ENCODE data around the gene FTO.
"Not testable (repeated sequence)": the region's sequence is repeated elsewhere in the genome, so short reads cannot be mapped to it uniquely, and the experiment has no call there.

Gene FTO

GRCh38 chr16:53832896-53833544, 129.1 kb downstream of the FTO start:
- DNase-seq = no peak

DNA sequence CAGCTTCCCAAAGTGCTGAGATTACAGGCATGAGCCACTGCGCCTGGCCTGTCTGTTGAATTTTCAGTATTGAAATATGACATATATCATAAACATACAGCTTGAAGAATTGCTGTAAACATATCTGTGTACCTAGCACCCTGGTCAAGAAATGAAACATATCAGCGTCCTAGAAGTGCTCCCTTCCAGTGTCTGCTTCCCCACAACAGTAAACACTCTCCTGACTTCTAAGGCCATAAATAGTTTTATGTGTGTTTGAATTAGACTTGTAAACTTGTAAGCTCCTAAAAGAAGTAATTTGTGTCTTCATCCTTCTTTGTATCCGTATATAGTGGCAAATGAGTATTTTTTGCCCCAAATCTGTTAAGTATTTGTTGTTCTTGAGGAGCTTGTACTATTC, 132.2 kb downstream of the FTO start:
- no peak for DNase-seq

DNA sequence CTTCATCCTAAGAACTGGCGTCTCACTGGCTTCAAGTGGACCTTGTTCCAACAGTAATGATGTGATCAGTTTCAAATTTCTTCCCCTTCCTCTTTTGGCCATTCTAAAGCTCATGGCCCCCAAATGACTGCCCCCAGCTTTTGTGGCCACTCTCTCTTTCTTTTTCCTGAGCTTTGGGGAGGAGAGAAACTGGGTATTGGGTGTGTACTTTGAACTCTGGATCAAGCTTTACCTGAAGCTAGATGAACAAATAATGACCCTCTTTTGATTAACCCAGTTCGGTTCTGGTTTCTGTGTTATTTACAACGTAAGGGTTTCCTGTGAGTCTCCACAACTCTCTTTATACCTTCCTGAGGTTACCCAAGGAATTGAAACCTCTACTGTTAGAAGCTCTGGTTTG, 132.7 kb downstream of the FTO start:
- DNase-seq = no peak

- no peak for DNase-seq
Observed at GRCh38 chr16:53837426-53837825, 133.5 kb downstream of the FTO start.

- DNase-seq = peak; percentile 47
Observed at GRCh38 chr16:53839150-53839549, 135.2 kb downstream of the FTO start.

- DNase-seq = no peak
Observed at GRCh38 chr16:53840456-53840855, 136.5 kb downstream of the FTO start.

GRCh38 chr16:53841884-53842283, 137.9 kb downstream of the FTO start:
- DNase-seq = no peak

DNA sequence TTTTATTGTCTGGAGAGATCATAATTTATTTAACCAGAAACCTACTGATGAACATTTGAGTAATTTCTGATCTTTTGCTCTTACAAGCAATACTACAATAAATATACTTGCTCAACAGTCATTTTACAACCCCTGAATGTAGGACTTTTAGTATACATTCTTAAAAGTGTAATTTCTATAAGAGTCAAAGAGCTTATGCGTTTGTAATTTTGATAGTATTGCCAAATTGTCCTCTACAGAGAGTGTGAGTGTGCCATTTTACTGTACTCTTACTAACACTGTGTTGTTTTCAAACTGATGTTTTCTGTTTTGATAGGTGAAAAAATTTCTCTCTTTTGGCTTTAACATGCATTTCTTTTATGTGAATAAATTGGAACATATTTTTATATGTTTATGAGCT, 139.1 kb downstream of the FTO start:
- DNase-seq = no peak

DNA sequence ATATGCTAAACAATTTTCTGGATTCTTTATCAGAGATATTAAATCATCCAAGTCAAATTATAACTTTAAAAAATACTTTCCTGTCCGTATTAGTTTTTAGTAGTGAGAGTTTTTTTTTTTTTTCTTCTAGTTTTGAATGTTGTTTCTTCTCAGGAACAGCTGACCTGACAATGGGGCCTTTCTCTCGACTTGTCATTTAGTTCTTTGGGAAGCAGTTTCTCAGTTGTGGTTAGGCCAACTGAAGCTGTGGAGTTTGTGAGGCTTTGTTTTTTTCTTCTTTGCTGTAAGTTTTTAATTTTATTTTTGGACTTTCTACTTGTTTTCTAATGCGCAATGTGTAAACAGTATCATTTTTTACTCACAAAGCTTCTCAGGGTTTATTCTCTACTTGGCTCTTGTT, 140.8 kb downstream of the FTO start:
- no peak for DNase-seq

DNA sequence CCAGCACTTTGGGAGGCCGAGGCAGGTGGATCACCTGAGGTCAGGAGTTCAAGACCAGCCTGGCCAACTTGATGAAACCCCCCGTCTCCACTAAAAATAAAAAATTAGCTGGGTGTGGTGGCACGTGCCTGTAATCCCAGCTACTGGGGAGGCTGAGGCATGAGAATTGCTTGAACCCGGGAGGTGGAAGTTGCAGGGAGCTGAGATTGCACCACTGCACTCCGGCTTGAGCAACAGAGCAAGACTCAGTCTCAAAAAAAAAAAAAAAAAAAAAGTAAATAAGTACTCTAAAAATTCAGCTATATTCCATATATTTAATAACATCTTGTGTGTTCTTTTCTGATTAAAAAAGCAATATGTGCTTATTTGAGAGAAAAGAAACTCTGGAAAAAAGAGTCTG, 142.6 kb downstream of the FTO start:
- DNase-seq = not testable (repeated sequence)

DNA sequence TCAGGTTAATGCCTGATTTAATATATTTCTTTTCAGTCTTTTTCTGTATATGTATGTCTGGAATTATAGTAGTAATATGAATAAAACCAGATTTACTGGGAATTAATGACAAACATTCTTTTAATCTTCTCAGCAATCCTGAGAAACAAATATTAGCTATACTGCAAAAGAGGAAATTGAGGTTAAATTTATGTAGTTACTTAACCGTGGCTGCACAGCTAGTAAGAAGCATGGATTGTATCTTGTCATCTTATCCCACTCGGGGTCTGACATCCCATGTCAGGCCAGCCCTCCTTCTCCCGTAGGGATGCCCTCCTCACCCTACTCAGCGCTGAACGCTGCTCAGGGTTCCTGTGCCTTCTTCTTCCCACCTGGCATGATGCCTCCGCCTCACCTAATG, 143.0 kb downstream of the FTO start:
- no peak for DNase-seq

- no peak for DNase-seq
Observed at GRCh38 chr16:53848277-53848942, 144.5 kb downstream of the FTO start.

GRCh38 chr16:53848950-53849349, 145.0 kb downstream of the FTO start:
- DNase-seq = no peak

- DNase-seq = no peak
Observed at GRCh38 chr16:53849585-53849984, 145.6 kb downstream of the FTO start.

DNA sequence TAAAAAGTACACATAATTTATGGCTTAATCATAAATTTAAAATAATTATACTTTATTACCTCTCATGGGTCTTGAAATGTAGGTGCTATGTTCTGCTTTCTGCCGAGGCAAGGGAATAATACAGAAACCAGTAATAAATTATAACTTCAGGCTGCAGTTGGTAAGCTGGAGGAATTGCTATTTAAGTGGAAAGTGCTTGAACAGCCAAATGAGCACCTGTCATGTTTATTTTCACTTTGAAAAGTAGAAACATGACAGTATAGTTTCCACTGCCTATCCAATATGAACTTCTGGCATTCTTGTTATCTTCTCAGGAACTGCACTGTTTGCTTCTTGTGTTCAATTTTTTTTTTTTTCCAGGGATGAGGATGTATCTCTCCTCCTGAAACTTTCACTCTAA, 146.0 kb downstream of the FTO start:
- DNase-seq = no peak

DNA sequence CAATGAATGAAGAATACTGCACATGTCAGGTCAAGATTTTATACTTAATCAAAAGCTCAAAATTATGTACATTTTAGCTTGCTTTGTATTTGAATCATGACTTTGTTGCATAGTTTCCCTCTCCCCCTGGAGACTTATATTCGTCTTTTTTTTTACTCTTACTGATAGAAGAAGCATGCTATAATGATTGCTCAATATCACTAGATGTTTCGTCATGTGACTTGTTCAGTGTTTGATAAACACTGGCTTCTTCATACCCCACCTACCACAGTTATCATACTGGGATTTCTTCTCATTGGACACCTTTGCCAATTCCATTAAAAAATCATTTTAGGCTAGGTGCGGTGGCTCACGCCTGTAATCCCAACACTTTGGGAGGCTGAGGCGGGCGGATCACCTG, 148.7 kb downstream of the FTO start:
- DNase-seq = no peak

GRCh38 chr16:53855056-53855455, 151.1 kb downstream of the FTO start:
- DNase-seq = no peak

GRCh38 chr16:53855511-53855910, 151.6 kb downstream of the FTO start:
- no peak for DNase-seq

- no peak for DNase-seq
Observed at GRCh38 chr16:53859995-53860540, 156.1 kb downstream of the FTO start.

- DNase-seq = no peak
Observed at GRCh38 chr16:53863861-53864260, 159.9 kb downstream of the FTO start.

DNA sequence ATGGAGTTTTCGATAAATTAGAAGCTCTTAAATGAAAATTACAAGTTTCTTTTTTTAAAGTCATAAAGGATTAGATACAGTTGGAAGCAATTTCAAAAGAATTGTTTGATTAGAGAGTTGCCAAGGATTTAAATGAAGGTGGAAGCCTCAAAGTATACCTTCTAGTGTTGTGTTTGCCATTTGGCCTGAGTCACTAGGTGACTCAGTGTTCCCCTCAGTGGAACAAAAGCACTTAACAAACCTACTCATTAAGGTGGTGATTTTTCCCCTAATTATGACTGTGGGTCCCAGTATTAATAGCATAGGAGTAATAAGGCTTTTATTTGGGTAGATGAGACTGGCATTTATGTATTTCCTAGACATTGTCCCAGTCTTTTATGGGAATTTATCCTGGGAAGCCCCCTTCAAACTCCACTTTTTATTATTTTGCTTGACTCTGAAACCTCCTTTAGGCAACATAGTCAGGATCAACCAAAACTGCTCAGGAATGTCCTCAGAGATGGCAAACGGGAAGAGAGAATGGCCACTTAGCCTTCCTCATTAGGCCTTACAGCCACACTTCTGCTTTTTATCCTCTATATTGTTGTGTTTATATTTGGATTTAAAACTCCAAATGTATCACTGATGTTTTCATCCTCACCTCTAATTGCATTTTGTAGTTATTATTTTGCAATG, 161.0 kb downstream of the FTO start:
- no peak for DNase-seq

DNA sequence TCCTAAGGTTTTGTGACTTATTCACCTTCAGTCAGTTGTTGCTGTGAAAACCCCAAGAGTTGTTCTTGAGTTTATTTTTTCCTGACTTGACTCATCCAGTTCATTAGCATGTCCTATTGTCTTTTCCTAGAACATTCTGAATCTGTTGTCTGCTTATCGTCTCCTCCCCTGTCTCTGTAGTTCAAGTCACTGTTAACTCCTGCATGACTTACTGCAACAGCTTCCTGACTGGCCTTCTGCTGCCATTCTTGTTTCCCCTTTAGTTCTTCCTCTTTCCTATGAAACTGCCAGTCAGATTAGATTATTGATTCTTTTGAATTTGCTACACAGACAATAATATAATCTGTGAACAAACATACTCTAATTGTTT, 161.5 kb downstream of the FTO start:
- no peak for DNase-seq

- no peak for DNase-seq
Observed at GRCh38 chr16:53866520-53866919, 162.6 kb downstream of the FTO start.

GRCh38 chr16:53870831-53871230, 166.9 kb downstream of the FTO start:
- no peak for DNase-seq

Data from DMS79 (cell line).